ENCODE measurements around the gene PIGZ.

The PIGZ gene

DNA sequence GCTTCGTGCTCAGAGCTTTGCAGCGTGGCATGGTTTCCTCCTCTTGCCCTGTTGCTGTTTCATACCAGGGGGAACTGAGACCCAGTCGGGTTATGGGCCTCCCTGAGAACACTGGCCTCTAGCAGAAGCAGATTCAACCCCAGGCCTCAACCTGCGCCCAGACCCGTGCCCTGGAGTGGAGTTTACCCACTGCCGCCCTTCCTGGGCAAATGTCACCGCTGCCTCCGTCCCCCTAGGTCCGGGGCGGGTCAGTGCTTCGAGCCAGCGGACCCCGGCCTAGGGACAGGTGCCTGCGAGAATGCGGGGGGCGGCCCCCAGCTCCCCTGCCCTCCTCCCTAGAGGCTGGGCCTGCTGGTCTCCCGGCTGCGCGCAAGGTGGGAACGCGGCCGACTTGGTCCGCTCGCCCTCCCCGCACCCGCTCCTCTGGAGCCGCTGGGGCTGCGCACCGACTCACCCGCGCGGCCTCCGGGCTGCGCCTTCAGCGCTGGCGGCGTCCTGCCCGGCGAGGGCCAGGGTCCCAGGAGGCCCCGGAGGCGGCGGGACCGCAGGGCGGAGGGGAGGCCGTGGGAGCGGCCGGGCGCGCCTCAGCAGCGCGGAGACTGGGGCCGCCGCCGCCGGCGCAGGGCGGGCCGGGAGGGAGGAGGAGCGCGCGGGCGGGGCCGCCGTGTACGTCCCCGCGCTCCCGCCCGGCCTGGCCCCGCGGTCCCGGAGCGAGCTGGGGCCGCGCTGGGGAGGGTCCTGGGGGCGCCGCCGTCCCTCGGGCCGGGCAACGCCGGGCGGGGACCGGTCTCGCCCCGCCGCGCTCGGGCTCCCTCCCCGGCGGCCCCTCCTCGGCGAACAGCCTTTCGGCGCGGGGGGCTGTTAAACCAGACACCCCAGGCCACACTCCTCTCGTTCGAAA is at the start of gene PIGZ:
TSS of gene PIGZ (minus strand) at position 601 of the 901 bp plus-strand sequence. CDS start 16,802 bp downstream, outside the sequence.
- peak in 2 of 3 experiments; percentile 16 to 32 for DNase-seq (ENCODE audit: low read depth in 2 of 3, low spot score in 2 of 3)

GRCh38 chr3:197017003-197017402 is 48.4 kb upstream of the PIGZ start:
- DNase-seq (ENCODE audit: low read depth in 2 of 3, low spot score in 2 of 3): no peak

- no peak for DNase-seq (ENCODE audit: low read depth in 2 of 3, low spot score in 2 of 3)
Observed at GRCh38 chr3:197015790-197016736, 47.4 kb upstream of the PIGZ start.

- no peak for DNase-seq (ENCODE audit: low read depth in 2 of 3, low spot score in 2 of 3)
Observed at GRCh38 chr3:197014942-197015575, 46.4 kb upstream of the PIGZ start.

DNA sequence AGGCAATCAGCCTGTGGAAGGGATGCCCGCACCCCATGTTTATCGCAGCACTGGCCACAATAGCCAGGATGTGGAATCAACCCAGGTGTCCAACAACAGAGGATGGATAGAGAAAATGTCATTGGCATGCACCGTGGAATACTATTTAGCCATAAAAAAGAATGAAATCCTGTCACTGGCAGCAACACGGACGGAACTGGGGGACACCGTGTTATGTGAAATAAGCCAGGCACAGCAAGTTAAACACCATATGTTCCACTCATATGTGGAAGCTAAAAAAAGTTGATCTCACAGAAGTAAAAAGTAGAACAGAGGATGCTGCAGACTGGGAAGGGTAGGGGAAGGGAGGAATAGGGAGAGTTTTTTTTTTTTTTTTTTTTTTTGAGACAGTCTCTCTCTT is 45.4 kb upstream of the PIGZ start:
- DNase-seq (ENCODE audit: low read depth in 2 of 3, low spot score in 2 of 3): no peak

GRCh38 chr3:197012540-197012883 is 43.9 kb upstream of the PIGZ start:
- no peak for DNase-seq (ENCODE audit: low read depth in 2 of 3, low spot score in 2 of 3)

GRCh38 chr3:197011780-197012539 is 43.3 kb upstream of the PIGZ start:
- DNase-seq (ENCODE audit: low read depth in 2 of 3, low spot score in 2 of 3): no peak

DNA sequence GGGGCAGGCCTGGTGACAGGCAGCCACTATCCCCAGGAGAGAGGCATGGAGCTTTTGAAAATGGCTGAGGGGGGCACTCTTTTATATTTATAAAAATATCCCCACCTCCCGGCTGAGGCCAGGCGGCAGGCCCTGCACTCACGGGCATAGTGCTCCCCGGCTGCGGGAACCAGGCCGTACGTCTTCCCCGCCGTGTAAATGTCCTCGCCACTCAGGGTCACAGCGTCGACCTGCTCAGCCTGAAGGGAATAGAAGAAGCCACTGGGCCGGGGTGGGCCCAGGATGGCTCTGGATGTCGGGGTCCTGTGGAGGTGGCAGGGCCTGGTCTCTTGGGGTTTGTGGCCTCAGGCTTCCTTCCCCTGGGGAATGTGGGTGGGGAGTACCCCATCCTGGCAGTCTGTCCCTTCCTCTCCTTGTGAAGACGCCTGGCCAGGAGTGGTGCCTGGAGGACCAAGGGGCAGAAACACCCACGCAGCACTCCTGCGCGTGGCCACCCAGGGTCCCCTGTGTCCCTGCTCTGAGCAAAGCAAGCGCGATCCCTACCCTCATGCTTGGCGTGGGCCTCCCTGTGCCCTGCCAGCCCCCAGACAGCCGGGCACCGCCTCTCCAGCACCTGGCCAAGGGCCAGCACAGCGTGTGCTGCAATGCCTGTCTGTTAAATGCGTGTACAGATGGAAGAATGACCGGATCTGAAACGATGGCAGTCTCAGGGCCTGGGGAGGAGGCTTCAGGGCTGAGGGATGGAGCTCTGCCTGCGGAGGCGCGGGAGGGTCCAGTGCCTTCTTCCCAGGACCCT is 42.1 kb upstream of the PIGZ start:
- no peak for DNase-seq (ENCODE audit: low read depth in 2 of 3, low spot score in 2 of 3)

DNA sequence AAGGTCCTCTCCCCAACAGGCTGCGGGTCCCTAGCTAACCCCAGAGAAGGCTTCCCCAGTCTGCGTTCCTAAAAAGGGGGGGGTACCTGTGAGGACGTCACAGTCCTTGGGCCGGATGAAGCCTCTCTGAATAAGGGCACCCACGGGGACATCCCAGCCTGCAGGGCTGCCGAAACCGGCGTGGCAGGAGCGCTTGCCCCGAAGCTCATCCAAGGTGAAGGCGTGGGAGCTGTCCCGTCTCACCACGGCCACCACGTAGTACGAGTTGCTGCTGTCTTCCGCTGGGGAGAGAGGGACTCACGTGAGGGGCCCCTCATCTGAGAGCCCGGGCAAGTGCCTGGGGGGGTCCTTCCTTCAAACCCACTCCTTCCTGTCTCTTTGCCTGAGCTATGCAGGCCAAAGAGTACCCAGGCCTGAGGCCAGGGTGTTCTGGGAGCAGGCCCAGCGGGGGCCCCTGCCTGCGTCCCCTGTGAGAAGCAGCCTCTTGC is 40.9 kb upstream of the PIGZ start:
- no peak for DNase-seq (ENCODE audit: low read depth in 2 of 3, low spot score in 2 of 3)

DNA sequence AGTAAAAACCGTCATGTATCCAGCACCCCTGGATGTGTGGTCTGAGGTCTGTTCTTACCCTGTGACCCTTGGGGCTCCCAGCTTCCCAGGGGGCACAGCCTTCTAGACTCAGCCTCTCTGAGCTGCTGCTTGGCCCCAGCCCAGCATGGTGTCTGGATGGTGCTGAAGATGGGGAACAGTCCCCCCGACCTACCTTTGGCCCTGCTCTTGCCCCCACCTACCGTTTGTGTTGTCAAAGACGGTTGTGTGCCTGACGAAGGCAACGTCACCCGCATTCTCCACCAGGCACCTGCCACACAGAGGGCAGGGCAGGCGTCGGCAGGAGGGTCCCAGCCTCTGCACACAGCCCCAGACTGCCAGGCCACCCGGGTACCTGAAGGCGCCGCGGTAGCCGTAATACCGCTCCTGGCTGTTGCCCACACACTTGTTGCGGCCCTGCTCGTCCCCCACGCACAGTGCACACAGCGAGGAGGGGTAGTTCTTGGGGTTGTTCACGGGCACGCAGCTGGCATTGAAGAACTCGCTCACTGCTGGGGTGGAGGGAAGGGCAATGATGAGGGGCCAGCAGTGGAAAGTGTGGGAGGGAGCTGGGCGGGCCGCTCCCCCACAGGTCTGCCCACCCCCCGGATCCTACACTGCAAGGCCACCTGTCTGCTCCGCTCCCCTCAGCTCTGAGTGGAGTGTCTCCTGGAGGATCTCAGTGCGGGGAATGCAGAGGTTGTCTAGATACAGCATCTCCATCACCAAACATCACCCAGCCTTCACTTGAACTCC is 40.0 kb upstream of the PIGZ start:
- no peak for DNase-seq (ENCODE audit: low read depth in 2 of 3, low spot score in 2 of 3)

DNA sequence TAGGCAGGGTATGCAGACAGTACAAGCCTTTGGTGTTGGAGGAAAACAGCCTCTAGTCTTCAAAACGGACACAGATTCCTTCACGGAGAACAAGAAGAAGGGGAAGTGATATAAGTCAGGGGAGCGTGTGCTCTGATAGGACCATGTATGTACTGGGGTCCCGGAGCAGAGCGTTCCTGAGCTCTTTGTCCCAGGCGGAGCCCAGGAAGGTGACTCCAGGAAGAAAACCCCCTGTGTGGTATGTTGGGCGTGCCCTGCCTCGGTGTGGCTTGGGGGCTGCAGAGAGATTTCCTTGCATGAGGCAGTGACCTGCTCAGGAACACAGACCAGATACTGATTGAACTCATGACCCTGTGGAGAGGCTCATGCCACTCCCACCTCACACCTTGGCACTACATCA is 39.3 kb upstream of the PIGZ start:
- DNase-seq (ENCODE audit: low read depth in 2 of 3, low spot score in 2 of 3): no peak

- no peak for DNase-seq (ENCODE audit: low read depth in 2 of 3, low spot score in 2 of 3)
Observed at GRCh38 chr3:197007296-197007940, 38.8 kb upstream of the PIGZ start.

GRCh38 chr3:197006860-197007259 is 38.2 kb upstream of the PIGZ start:
- DNase-seq (ENCODE audit: low read depth in 2 of 3, low spot score in 2 of 3): no peak

GRCh38 chr3:197006446-197006845 is 37.8 kb upstream of the PIGZ start:
- DNase-seq (ENCODE audit: low read depth in 2 of 3, low spot score in 2 of 3): no peak

DNA sequence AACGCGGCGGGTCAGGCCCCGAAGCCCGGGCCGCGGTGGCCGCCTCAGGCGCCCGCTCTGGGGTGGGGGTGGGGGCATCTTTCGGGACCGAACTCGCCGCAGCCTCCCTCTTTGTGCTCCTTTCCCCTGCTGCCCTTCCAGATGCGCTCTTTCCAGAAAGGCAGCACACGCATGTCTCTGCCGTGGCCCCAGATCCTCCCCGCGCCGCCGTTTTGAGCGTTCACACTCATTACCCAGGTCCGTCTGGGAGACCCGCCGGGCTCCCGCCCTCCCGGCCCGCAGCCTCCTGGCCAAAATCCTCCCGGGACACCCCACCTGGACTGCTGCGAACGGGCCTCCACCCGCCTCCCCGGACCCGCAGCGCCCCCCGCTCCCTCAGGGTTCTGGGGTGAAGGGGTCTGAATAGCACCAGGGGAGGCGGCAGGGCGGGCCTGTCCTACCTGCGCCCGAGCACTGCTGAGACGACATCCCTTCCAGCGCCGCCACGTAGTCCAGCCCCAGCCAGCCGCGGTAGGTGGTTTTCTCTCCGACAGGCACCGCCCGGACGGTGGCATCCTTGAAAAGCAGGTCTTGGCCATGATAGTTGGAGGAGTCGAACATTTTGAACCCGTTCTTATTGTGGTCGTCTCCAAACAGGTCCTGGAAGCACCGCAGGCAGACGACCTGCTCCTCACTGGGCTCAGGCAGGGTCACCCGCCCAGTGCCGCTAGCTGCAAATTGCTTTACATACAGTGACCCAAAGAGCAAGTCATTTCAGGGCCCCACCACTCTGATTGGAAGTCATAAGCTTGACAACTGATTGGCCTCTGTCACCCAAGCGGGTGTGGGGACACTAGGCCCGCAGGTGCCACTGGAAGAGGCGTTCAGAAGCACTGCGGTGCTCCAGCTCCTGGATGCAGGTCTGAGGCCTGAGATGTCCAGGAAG is 35.1 kb upstream of the PIGZ start:
- DNase-seq (ENCODE audit: low read depth in 2 of 3, low spot score in 2 of 3): no peak

- peak; percentile 56 to 73 (median 68) for DNase-seq (ENCODE audit: low read depth in 2 of 3, low spot score in 2 of 3)
Observed at GRCh38 chr3:197002701-197003454, 34.2 kb upstream of the PIGZ start.
